Stimulated activated CD4-positive, alpha-beta T cell treated with anti-CD3 and anti-CD28 coated beads, Interleukin-1b, Interleukin-23, amount 100 ng/mL, for 48 hours (primary cell): ENCODE data around the gene SDF4.

ENCODE experiments used
- DNase-seq: peaks from one replicate; pipeline ENCODE4 v3.0.0-alpha.2; 2020

Gene SDF4

DNA sequence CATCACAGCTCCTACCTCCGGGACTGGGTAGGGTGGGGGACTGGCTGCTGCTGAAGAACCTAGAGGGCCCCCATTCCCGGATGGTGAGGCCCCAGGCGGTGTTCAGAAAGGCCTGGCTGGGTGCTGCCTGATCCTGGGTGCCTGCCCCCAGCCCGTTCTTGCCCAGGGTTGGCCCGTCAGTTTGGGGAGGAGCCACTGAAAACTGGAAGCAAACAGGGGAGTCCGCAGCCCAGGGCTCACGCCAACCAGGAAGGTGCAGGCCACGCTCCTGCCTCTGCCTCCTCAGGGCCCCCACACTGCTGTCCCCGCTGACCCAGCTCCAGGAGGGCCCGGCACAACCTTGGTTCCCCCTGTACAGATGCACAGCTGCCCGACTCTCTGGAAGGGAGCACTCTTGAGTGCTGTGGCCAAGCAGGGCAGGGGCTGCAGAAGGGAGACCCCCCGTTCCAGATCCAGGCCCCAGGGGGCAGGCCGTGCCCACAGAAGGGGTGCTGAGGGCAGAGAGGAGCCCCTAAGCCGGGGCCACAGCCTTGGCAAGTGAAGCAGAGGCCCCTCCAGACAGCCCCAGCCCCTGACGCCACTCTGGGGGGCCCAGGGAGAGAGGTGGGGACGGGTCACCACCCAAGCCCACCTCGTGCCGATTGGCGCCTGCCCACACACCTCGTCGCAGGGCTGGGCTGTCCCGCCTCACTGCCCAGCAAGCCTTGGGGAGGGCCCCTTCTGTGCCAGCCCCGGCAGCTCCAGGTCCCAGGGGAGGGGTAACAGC lies 9.2 kb upstream of the SDF4 start:
- DNase-seq: no peak

DNA sequence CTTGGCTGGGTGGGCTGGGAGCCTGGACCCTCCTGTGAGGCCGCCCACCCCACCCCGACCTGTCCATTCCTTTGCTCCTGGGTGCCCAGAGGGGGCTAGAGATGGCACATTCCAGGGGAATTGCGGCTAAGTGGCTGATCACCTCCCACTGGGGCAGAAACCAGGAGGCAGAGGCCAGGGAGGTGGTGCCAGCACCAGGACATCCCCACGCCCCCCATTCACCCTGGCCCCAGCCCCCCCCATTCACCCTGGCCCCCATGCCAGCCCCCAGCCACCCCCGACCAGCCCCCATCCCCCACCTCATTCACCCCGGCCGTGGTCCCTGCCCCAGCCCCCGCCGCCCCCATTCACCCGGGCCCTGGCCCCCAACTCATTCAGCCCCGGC lies 8.5 kb upstream of the SDF4 start:
- DNase-seq: no peak

DNA sequence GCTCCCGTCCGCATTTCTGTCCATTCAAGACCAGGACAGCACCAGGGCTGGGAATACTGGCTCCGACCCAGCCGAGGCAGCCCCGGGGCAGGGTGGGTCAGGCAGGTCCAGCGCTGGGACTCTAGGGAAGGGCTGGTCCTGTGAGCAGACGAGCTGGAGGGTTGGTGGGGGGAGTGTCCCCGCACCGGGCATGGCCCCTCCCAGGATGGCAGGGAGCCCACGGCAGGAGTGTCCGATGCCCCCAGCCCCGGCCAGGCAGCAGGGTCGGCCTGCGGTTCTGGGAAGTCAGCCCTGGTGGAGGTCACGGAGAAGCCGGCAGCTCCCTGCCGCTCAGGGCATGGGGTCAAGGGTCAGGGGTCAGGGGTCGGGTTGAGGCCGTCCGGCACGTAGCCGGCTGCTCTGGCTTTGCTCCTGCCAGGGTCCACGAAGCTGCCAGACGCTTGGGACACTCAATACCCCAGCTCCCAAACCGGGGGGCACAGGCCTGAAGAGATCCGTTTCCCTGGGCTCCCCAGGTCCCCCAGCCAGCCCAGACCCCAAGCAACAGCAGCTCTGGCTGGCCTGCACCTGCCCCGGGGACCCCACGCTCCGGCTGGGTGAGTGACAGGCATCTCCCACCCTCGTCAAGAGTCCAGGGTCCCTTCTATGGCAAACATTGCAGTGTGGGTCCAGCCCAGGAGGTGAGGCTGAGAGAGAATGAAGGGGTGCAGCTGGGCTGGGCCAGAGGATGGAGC lies 8.0 kb upstream of the SDF4 start:
- no peak for DNase-seq

DNA sequence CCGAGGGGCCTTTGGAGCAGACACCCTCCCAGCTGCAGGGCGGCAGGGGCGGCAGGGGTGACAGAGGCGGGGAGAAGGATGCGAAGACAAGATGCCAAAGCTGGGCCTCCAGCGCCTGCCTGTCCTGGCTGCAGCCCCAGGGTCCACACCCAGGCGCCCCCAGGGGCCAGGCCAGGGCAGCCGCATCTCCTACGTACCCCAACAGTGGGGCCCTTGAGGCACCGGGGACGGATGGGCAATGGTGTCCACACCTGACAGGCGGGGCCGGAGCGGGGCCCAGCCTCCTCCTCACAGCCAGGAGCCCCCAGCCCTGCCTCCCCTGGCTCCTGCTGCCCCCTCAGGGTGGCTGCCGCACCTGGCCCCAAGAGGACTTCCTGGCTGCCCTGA lies 7.4 kb upstream of the SDF4 start:
- DNase-seq: no peak

DNA sequence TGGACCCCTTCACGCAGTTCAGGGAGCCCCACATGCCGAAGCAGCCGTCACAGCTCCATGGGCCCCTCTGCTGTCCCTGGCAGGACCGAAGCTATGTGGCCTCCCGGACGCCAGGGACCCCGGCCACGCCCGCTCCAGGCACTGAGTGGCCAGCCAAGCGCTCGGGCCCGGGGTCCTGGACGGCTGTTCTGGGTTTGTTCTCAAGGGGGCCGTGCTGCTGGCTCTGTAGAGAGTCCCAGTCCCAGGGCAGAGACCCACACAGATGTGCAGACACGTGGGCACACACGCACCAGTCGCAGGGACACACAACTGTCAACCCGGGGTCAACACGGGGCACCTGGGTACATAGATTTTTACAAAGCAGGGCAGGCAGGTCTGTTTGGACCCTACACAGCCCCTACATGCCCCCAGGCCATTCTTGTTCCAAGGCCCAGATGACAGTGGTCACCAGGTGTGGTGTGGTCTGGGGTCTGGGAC lies 6.9 kb upstream of the SDF4 start:
- DNase-seq: no peak

DNA sequence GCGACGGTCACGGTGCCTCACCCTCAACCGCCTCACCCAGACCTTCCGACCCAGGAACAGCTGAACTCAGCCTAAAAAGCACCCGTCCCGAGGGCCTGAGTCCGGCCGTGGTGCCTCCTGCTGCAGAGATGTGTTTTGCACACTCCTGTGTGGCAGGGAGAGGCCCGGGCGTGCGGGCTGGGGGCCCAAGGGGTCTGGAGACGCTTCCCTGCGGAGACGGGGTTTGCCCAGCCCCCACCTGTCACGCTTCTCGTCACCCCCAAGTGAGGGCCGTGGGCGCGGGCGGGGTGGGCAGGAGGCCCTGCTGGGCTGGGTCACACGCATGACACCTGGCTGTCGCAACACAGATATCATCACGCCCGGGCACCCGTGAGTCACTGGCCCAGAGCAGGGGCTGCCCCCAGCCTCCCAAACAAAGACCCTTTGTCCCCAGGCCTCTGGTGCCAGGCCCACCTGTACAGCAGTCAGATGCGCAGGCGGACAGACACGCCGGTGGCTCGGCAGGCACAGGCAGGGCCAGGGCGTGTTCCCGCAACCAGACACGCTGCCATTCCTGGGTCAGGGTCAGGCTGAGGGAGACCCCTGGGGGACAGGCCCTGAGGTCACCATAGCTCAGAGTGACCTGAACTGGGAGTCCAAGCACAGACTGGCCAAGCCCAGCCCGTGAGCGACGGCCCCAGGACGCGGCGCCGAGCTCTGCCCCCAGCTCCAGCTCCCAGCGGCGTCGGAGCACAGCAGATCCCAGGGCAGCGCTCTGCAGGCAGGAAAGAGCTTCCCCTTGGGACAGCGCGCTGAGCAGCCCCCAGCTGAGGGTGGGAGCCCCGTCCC lies 6.3 kb upstream of the SDF4 start:
- no peak for DNase-seq

DNA sequence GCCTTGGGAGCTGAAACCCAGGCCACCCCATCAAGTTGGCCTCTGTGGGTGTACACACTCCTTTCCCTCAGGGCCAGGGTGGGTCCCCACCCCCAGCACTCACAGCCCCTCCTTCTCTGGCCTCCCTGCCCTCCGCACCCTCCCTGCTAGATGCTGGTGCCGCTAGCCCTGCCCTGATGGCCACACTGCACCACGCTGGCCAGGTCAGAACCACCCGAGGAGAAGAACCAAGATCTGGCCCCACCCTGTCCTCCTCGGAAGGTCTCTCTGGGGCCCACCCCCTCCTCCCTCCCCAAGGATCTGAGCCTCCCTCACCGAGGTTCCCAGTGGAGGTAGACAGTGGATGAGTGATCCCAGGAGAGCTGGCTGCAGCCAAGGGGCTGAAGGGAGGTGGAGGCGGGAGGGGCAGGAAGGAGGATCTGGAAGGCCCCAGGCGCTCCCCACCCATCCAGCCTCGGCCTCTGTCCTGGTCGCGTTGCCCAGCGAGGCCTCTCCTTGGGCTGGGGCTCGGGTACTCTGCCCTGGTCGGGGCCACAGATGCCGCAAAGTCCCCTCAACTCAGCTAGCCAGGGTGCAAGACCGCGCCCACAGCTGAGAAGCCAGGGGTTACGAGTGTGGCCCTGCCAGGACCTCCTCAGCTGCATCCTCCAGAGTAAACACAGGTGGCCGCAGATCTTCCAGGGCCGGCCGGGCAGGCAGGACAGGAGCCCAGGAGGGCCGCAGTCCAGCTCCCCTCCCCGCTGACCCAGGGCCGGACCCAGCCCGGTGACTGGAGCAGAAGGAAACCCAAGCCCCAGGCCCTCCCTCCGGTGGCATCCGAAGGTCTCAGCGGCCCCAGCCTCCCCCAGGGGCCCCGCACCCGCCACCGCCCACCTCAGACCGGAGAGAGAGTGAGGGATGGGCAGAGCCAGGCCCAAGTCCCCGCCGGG lies 5.4 kb upstream of the SDF4 start:
- no peak for DNase-seq

DNA sequence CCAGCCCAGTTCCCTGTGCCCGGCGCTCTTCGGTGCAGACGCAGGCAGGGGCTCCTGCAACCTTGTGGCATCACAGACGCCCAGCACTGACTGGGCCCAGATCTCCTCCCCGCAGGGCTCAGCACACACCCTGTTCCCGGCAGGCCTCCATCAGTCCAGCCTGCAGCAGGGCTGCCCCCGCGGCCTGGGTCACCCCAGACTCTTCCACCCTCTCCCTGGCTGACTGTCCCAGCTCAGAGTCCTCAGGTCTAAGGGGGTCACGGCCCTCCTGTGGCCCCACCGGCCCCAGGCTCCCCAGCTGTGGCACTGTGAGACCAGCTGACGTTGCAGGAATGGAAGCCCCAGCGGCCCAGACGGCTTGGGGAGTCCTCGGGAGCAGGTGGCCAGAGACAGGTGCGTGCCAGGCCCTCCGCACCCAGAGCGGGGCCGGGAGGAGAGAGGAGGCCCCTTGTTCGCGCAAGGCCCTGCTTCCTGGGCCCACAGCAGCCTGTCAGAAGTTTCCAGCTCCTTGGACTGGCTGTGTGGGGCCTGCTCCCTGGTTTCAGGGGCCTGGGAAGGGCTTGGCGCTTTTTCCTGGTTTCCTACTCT lies 4.5 kb upstream of the SDF4 start:
- no peak for DNase-seq

DNA sequence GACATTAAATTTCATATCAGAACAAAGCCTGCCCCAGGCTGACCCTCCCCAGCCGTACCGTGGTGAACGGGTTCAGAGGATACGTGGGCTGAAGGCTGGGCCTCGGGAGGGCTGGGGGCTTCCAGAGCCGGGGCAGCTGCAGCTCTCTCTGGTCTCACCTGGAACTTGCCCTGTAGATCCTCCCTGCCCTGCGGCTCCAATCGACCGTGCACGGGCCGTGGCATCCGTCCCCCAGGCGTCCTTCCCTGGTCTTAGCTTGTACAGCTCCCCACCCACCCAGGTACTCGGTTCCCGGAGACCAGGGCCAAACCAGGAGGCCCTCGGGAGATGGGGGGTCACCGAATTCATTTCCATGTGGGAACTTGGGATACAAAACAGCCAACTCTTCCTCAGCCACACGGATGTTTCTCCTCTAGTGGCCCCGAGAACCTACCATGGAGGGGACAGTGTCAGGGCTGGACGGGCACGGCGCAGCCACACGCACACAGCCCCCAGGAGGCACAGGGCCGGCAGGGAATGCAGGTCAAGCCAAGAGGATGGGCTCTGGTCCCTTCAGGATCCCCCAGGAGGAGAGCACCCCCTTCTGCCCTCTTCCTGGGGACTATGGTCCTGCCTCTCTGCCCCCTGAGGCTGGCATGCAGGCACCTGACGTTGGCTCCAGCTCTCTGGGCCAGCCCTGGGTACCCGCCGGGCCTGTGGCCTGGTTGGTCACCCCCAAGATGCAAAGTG lies 3.4 kb upstream of the SDF4 start:
- no peak for DNase-seq

- DNase-seq: no peak
These were observed 2.5 kb upstream of the SDF4 start for GRCh38 chr1:1234180-1234808.

- DNase-seq: no peak
These were observed 1.7 kb upstream of the SDF4 start for GRCh38 chr1:1233567-1233892.

- no peak for DNase-seq
These were observed 1.2 kb upstream of the SDF4 start for GRCh38 chr1:1232796-1233566.

DNA sequence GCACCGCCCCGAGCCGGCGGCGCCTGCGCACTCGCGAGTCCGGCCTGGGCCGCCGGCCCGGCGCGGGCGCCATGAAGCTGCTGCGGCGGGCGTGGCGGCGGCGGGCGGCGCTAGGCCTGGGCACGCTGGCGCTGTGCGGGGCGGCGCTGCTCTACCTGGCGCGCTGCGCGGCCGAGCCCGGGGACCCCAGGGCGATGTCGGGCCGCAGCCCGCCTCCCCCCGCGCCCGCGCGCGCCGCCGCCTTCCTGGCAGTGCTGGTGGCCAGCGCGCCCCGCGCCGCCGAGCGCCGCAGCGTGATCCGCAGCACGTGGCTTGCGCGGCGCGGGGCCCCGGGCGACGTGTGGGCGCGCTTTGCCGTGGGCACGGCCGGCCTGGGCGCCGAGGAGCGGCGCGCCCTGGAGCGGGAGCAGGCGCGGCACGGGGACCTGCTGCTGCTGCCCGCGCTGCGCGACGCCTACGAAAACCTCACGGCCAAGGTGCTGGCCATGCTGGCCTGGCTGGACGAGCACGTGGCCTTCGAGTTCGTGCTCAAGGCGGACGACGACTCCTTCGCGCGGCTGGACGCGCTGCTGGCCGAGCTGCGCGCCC lies 501 bp upstream of the SDF4 start, which contains the start of gene B3GALT6:
Gene B3GALT6, plus strand, starts transcription at position 30 of the 588 bp plus-strand sequence. Its CDS starts 42 bp downstream, at position 72.
- DNase-seq: no peak

DNA sequence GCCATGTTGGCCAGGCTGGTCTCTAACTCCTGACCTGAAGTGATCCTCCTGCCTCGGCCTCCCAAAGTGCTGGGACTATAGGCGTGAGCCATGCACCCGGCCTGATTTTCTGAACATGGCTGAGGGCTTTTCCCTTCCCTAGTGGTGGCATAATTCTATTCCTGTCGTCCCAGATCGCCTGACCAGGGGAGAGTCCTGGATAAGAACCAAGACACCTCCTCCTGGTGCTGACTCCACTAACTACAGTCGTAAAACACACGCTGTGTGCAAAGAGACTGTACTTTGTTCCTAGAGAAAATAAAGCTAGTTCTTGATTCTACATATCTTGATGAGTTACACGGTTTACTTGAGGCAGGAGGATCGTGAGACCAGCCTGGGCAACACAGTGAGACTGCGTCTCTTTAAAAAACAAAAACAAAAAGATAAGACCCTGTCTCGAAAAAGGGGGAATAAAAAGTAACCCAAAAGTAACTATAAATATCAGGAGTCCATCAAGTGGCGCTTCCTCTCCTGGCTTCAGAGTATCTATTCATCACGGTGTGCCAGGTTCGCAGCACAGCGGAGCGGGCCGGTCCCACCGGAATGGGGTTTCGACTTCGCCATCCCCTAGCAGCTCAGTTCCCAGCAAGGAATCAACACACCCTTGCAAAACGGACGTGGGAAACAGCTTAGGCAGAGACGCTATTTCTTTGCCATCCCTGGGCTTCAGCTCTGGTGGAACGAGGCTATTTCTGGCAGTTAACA lies 973 bp downstream of the SDF4 start:
- DNase-seq: no peak

DNA sequence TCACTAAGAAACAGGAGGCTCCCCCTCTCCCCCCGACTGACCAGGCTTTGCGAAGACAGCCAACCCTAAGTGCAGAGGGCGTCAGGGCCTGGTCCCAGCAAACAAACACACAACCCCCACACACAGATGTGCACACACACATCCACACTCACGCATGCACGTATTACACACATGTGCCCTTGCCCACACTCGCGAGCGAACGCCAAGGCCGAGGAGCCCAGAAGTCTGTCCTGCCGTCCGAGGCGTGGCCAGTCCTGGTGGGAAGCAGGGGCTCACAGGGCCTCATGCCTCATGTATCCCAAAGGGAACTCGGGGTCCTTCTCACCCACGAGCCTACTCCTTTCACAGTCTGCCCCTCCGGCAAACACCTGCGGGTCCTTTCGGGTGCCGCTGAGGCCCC lies 2.0 kb downstream of the SDF4 start:
- no peak for DNase-seq

- no peak for DNase-seq
These were observed 3.0 kb downstream of the SDF4 start for GRCh38 chr1:1228596-1229321.

- no peak for DNase-seq
These were observed 3.6 kb downstream of the SDF4 start for GRCh38 chr1:1228187-1228586.

DNA sequence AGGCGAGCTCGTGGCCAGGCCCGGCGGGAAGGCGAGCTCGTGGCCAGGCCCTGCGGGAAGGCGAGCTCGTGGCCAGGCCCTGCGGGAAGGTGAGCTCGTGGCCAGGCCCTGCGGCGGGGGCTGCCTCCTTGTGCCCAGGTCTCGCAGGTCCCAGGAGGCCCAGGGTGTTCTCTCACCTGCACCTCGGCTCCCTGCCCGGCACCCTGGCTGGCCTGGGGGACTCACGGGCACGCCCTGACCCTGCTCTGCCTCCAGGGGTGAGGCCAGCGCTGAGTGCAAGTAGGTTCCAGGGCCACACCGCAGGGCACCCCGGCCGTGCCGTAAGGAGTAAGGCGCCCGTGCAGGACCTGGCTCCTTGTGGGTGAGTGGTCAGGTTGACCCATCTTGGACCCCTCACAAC lies 4.4 kb downstream of the SDF4 start:
- DNase-seq: no peak
